Small intestine (tissue), 7 donors: Measurements from ENCODE around the gene TUBA8. TPM values are rescaled to one million over a fixed set of nuclear protein-coding genes. Genes with fewer than 3 reads are reported as not detected.

ENCODE experiments used
- DNase-seq, 2 donors: peaks; one replicate each; pipeline versions ENCODE4 v3.0.0 to v3.0.0-alpha.2; 2013
- FAIRE-seq: peaks from 2 replicates; lab custom pipeline; 2012; peaks lifted over from hg19 to GRCh38; lab: Jason Lieb, UNC
- H3K27ac ChIP-seq, 3 donors: one replicate each; pipeline ENCODE4 v1.5.1; 2013; ENCODE audit warnings: low read length in 2 of 3, mild to moderate bottlenecking in 2 of 3, control low read depth in 1 of 3, inconsistent platforms in 1 of 3, low read depth in 1 of 3, moderate library complexity in 1 of 3
- H3K27me3 ChIP-seq, 3 donors: one replicate each; pipeline ENCODE4 v1.6.1; 2013; ENCODE audit warnings: low read length in 3 of 3, inconsistent platforms in 1 of 3; ENCODE audit not compliant: control insufficient read depth in 3 of 3, insufficient read depth in 3 of 3
- H3K36me3 ChIP-seq, 3 donors: one replicate each; pipeline ENCODE4 v1.6.1; 2013; ENCODE audit warnings: low read length in 3 of 3, inconsistent platforms in 1 of 3, low read depth in 1 of 3, mild to moderate bottlenecking in 1 of 3, moderate library complexity in 1 of 3; ENCODE audit not compliant: control insufficient read depth in 3 of 3, insufficient read depth in 2 of 3
- H3K4me1 ChIP-seq, 3 donors: one replicate each; pipeline ENCODE4 v1.6.1; 2013; ENCODE audit warnings: low read length in 2 of 3, inconsistent platforms in 1 of 3, low read depth in 1 of 3, mild to moderate bottlenecking in 1 of 3, moderate library complexity in 1 of 3; ENCODE audit not compliant: control insufficient read depth in 3 of 3, insufficient read depth in 2 of 3
- H3K4me3 ChIP-seq, 3 donors: one replicate each; pipeline ENCODE4 v1.5.1; 2013; ENCODE audit warnings: low read length in 3 of 3, control low read depth in 1 of 3, inconsistent platforms in 1 of 3, low read depth in 1 of 3, mild to moderate bottlenecking in 1 of 3, moderate library complexity in 1 of 3
- H3K9me3 ChIP-seq, 2 donors: one replicate each; pipeline ENCODE4 v1.6.1; 2013; ENCODE audit warnings: low read depth in 1 of 2, low read length in 1 of 2; ENCODE audit not compliant: control insufficient read depth in 2 of 2, insufficient read depth in 1 of 2
- WGBS, 3 donors: extraction: QIAGEN DNeasy Blood & Tissue Kit; methylation state at CpG; one replicate each; pipeline ENCODE4 v1.1.7; 2013; 5-methylcytosine and 5-hydroxymethylcytosine counted together
- polyA plus RNA-seq, 4 donors: library from polyadenylated mRNA; stranded (reverse) in 3 of 4; unstranded in 1 of 4; fragments of 200-250 nt in 3 of 4; fragments of 120-200 nt in 1 of 4; gene quantifications; one replicate each; pipeline versions ENCODE4 v1.2.1 to v1.2.3, GENCODE V29; 2013
- donor health status: healthy with polysubstance abuse.
- donor health status: control.
- donor health status: control.
- donor health status: Bipolar disorder and iron deficiency.
- donor health status: healthy.

TUBA8 gene
- polyA plus RNA-seq, 4 donors = 1.6 to 5.8 (median 4.5) TPM

DNA sequence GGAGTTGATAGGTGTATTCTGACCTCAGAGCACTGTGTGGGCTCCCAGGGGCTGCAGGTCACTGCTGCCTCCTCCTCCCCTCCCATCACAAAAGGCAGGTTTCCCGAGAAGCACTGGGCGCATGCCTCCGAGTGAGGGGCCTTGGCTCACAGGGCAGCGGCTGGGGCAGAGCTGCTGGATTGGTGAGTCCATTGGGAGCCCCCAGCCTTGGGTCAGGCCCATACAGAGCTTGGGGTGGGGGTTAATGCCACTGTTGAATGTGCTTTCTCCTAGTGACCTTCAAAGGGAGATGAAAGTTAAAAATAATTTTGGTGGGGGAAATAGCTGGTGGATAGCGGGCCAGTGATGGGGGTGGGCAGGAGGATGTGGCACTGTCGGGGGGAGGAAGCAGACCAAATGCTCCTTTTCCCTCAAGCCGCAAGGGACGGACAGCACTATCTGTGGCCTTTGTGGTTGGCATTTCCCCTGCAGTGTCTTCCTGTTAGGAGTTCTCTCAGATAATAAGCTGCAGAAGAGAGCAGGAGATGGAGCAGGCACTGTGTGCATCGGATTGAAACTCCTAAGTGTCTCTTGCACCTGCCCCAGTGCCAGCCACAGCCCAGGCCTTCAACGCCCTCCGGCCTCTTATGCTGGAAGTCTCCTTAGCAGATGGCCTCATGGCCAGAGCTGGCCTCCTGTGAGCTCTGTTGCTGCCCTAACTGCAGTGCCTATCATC is 3.2 kb downstream of the TUBA8 start:
- no peak overlapping the region for H3K27ac ChIP-seq
- peaks cover 0 to 22% (median 0%) of the 10 kb centered on the region in 3 donors for H3K27me3 ChIP-seq
- FAIRE-seq = no peak
- no peaks in the 10 kb centered on the region for H3K36me3 ChIP-seq
- no peak overlapping the region for H3K4me3 ChIP-seq
- no peaks in the 10 kb centered on the region for H3K9me3 ChIP-seq
- peaks cover 0 to 16% (median 0%) of the 10 kb centered on the region in 3 donors for H3K4me1 ChIP-seq
- DNase-seq = no peak
- WGBS, 3 donors = 75 to 84% (median 76%) methylated on average over 11 of the region's 11 CpGs

GRCh38 chr22:18114495-18114894 is 3.9 kb downstream of the TUBA8 start:
- Histone ChIP-seq H3K4me1 (peaks cover 0 to 16% (median 0%) of the 10 kb centered on the region in 3 donors), H3K9me3 (no peaks in the 10 kb centered on the region), H3K36me3 (no peaks in the 10 kb centered on the region), H3K4me3 (no peak overlapping the region), H3K27ac (no peak overlapping the region), H3K27me3 (peaks cover 0 to 21% (median 0%) of the 10 kb centered on the region in 3 donors)
- WGBS, 3 donors = 15 to 41% (median 35%) methylated on average over 4 of the region's 4 CpGs
- no peak for DNase-seq
- no peak for FAIRE-seq

- H3K36me3 ChIP-seq = no peaks in the 10 kb centered on the region
- peaks cover 0 to 12% (median 0%) of the 10 kb centered on the region in 3 donors for H3K4me1 ChIP-seq
- DNase-seq = no peak
- peaks cover 0 to 15% (median 0%) of the 10 kb centered on the region in 3 donors for H3K27me3 ChIP-seq
- WGBS, 3 donors = 77 to 89% (median 86%) methylated on average over 15 of the region's 15 CpGs
- no peak for FAIRE-seq
- H3K4me3 ChIP-seq = no peak overlapping the region
- H3K9me3 ChIP-seq = no peaks in the 10 kb centered on the region
- H3K27ac ChIP-seq = no peak overlapping the region
These were observed 4.5 kb downstream of the TUBA8 start for GRCh38 chr22:18114976-18115652.

DNA sequence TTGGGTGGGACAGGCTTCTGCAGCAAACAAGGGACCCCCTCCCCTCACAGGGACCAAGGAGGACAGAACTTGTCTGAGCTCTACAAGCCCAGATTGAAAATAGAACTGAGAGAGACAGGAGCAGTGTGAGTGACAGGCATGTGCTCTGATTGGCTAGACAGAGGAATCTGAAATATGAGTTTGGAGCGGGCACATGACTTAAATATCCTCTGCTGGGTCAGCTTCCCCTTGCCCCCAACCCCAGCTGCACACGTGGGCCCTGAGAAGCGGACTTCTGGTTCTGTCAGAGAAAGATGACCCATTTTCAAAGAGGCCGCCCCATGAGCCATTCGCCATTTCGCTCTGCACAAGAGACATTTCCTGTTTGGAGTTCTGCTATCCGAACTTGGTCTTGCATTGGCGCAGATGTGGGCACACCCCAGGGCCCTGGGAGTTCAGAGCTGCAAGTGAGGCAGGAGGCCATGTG is 5.3 kb downstream of the TUBA8 start:
- no peak overlapping the region for H3K27ac ChIP-seq
- FAIRE-seq (no peak), DNase-seq (no peak)
- WGBS, 3 donors = 83 to 93% (median 87%) methylated on average over 8 of the region's 8 CpGs
- no peaks in the 10 kb centered on the region for H3K9me3 ChIP-seq
- no peak overlapping the region for H3K4me3 ChIP-seq
- H3K4me1 ChIP-seq = peaks cover 0 to 6% (median 0%) of the 10 kb centered on the region in 3 donors
- no peaks in the 10 kb centered on the region for H3K36me3 ChIP-seq
- peaks cover 0 to 9% (median 0%) of the 10 kb centered on the region in 3 donors for H3K27me3 ChIP-seq

DNA sequence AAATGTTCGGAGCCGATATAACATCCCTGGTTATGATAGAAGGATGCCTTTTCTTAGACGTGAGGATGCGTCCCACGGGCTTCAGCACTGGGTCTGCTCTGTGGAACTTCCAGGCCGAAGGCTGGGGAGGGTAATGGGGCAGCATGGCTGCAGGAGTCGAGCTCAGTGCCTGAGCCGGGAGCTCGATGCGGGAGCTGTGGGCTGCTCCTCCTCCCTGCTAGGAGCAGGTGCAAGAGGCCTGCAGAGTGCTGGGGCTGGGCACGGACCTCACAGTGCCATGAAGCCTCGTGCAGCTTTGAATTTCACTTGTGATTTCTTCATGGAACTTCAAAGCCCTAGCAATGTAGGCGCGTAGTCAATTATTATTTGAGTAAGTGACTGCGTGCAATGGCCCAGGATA is 6.0 kb downstream of the TUBA8 start:
- 86 to 90% (median 87%) methylated on average over 15 of the region's 15 CpGs for WGBS, 3 donors
- H3K27ac ChIP-seq = no peak overlapping the region
- no peaks in the 10 kb centered on the region for H3K9me3 ChIP-seq
- H3K27me3 ChIP-seq = peaks cover 0 to 3% (median 0%) of the 10 kb centered on the region in 3 donors
- DNase-seq (no peak), FAIRE-seq (no peak)
- H3K36me3 ChIP-seq = peaks cover 0 to 5% (median 0%) of the 10 kb centered on the region in 3 donors
- no peaks in the 10 kb centered on the region for H3K4me1 ChIP-seq
- H3K4me3 ChIP-seq = no peak overlapping the region

DNA sequence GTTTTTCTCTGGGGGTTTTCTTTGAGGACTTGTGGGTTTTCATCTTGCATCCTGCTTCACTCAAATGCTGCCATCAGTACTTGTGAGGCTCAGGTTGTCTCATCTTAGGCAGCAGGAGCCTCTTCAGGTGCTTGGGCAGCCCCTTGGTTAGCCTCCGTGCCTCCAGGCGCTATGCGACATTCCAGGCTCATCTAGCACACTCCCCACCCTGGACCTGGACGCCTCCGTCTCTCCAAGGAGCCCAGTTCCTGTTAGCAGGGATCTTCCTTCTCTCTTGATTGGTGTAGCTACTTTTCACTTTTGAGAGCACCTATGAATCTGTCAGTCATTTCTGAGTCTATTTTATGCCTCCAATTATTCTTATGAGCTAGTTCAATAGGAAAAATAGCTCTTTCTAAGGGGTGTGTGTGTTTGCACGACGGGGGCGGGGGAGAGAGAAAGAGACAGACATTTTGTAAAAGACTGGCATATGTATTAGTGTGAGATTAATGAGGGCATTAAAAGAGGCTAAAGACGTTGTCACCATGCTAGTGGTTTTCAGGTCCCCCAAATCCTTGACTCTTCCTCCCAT is 7.8 kb downstream of the TUBA8 start:
- Histone ChIP-seq H3K4me1 (no peaks in the 10 kb centered on the region), H3K27me3 (no peaks in the 10 kb centered on the region), H3K4me3 (no peak overlapping the region), H3K36me3 (peaks cover 0 to 9% (median 0%) of the 10 kb centered on the region in 3 donors), H3K9me3 (no peaks in the 10 kb centered on the region), H3K27ac (no peak overlapping the region)
- 90 to 92% (median 90%) methylated on average over 9 of the region's 9 CpGs for WGBS, 3 donors
- DNase-seq (no peak), FAIRE-seq (no peak)

GRCh38 chr22:18119409-18120110 is 9.0 kb downstream of the TUBA8 start:
- 76 to 90% (median 84%) methylated on average over 18 of the region's 18 CpGs for WGBS, 3 donors
- no peaks in the 10 kb centered on the region for H3K4me1 ChIP-seq
- H3K9me3 ChIP-seq = no peaks in the 10 kb centered on the region
- no peak overlapping the region for H3K27ac ChIP-seq
- no peaks in the 10 kb centered on the region for H3K27me3 ChIP-seq
- H3K36me3 ChIP-seq = peaks cover 0 to 13% (median 0%) of the 10 kb centered on the region in 3 donors
- no peak overlapping the region for H3K4me3 ChIP-seq
- DNase-seq = no peak
- FAIRE-seq = no peak

GRCh38 chr22:18120857-18121256 is 10.2 kb downstream of the TUBA8 start:
- H3K36me3 ChIP-seq = peaks cover 0 to 13% (median 0%) of the 10 kb centered on the region in 3 donors
- H3K27me3 ChIP-seq = no peaks in the 10 kb centered on the region
- 92 to 95% (median 93%) methylated on average over 4 of the region's 4 CpGs for WGBS, 3 donors
- H3K9me3 ChIP-seq = no peaks in the 10 kb centered on the region
- no peak overlapping the region for H3K4me3 ChIP-seq
- FAIRE-seq (no peak), DNase-seq (no peak)
- no peak overlapping the region for H3K27ac ChIP-seq
- no peaks in the 10 kb centered on the region for H3K4me1 ChIP-seq
